Measurements from ENCODE around the gene NCAPD3.
A peak's percentile ranks its signal among the peaks of the same experiment; 100 is the strongest.
"Not testable (repeated sequence)": the region's sequence is repeated elsewhere in the genome, so short reads cannot be mapped to it uniquely, and the experiment has no call there.

Gene NCAPD3

GRCh38 chr11:134223121-134223520 is 646 bp downstream of the NCAPD3 start:
- peak; percentile 3 for DNase-seq

- DNase-seq: no peak
These were observed 7.0 kb downstream of the NCAPD3 start for GRCh38 chr11:134216816-134217215.

DNA sequence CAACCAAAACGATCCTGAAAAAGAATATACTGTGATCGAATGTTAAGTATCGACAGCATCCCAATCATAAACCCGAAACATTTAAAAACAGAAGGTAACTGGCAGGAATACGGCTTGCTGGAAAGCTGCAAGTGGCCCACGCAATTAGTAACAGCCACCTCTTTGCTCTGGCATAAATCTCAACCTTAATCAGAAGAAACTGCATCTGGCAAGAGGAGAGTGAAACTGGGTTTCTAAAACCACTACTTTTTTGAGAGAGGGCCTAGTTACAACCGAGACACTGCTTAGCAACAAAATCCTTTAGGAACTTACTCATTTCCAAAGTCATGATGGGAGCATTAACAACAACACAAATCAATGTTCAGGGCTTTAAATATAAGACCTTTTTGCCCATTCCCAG is 7.9 kb downstream of the NCAPD3 start:
- no peak for DNase-seq

- DNase-seq: peak; percentile 30
These were observed 16.1 kb downstream of the NCAPD3 start for GRCh38 chr11:134207538-134208239.

DNA sequence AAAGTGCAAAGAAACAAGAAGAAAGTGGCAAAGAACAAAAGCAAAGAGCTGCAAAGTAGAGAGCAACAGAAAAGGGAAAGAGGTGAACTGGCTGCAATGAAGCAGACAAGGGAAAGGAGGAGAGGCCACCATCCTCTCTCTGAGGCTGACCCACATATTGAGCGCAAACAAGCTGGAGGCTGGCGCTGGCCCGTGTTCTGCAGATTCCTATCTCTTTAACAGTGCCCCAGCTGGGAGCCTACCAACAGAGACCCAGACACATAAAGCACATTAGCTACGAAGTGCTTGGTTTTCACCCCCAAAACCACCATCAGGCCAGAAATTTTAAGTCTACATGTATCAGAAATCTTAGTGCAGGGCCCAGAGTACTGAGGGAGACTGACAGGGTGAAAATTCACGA is 17.6 kb downstream of the NCAPD3 start:
- DNase-seq: no peak

DNA sequence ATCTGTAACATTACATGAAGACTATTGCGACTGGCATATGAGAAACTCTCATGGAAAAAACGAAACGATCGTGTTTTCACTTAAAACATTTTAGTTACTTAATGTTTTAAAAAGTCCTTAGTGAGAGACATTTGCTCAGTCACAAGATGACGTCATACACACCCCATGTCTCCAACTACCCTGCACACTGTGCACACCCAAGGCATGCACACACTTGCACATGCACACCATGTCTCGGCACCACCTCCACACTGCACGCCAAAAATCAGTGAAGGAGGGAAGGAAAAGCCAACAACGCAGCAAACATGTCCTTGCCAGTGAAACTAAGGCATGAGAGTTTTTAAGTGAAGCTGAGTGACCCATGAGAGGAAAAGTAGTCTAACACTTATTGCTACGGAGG is 18.0 kb downstream of the NCAPD3 start:
- no peak for DNase-seq

- no peak for DNase-seq
These were observed 21.1 kb downstream of the NCAPD3 start for GRCh38 chr11:134202661-134203060.

DNA sequence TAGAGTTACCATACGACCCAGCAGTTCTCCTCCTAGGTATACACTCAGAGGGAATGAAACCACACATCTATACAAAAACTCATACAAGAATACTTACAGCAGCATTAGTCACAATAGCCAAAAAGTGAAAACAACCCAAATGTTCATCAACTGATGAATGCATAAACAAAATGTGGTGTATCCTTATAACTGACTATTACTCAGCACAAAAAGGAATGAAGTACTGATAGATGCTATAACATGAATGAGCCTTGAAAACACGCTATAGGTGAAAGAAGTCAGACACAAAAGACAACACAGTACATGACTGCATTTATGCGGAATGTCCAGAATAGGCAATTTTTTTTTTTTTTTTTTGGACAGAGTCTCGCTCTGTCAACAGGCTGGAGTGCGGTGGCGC is 23.1 kb downstream of the NCAPD3 start:
- no peak for DNase-seq

GRCh38 chr11:134199531-134199930 is 24.2 kb downstream of the NCAPD3 start:
- DNase-seq: no peak

DNA sequence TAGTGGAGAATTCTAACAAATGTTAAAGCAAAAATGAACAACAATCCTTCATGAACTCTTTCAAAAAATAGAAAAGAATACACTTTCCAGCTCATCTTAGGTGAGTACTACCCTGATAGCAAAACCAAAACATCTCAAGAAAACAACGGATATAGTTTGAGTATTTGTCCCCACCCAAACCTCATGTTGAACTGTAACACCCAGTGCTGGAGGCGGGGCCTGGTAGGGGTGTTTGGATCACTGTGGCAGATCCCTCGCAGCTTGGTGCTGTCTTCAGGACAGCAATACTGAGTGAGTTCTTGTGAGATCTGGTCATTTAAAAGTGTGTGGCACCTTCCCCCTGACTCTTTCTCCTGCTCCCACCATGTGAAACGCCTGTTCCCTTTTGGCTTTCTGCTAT is 27.0 kb downstream of the NCAPD3 start:
- no peak for DNase-seq

GRCh38 chr11:134188092-134188491 is 35.7 kb downstream of the NCAPD3 start:
- DNase-seq: not testable (repeated sequence)

- no peak for DNase-seq
These were observed 42.1 kb downstream of the NCAPD3 start for GRCh38 chr11:134181707-134182106.

- DNase-seq: no peak
These were observed 45.6 kb downstream of the NCAPD3 start for GRCh38 chr11:134178032-134178674.

- no peak for DNase-seq
These were observed 47.5 kb downstream of the NCAPD3 start for GRCh38 chr11:134176284-134176683.

DNA sequence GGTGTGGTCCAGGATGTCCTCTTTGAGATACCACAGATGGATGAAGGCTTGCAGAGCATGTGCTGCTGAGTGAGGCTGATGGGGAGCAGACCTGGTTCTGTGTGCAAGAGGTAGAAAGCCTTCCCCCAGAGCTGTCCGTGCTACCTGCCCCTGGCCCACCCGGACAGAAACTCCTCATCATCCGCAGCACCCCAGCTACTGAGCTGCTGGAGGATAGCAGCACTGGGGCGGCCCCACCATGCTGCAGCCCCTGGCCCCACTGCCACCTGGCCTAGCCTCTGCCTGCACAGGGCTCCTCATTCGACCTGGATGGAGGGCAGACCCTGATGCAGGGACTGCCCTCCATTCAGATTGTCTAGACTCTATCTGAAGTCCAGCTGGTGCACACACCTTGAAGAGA is 50.5 kb downstream of the NCAPD3 start:
- DNase-seq: no peak

GRCh38 chr11:134171951-134172350 is 51.8 kb downstream of the NCAPD3 start:
- no peak for DNase-seq

DNA sequence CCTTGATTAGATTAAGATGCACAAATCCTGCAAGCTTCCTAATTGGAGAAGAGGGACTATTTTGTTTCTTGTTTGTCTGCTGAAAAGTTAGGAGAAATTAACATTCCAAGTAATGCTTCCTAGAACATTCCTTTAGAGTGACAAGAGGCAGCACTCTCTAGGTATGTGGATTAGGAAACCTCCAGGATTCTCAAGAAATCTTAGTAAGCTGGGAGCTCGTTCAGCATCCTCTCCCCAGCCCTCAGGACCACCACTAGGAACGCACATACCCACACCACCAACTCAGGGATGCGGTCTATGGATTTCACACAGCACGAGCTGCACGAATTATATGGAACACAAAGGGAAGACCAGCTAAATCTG is 52.9 kb downstream of the NCAPD3 start:
- no peak for DNase-seq

DNA sequence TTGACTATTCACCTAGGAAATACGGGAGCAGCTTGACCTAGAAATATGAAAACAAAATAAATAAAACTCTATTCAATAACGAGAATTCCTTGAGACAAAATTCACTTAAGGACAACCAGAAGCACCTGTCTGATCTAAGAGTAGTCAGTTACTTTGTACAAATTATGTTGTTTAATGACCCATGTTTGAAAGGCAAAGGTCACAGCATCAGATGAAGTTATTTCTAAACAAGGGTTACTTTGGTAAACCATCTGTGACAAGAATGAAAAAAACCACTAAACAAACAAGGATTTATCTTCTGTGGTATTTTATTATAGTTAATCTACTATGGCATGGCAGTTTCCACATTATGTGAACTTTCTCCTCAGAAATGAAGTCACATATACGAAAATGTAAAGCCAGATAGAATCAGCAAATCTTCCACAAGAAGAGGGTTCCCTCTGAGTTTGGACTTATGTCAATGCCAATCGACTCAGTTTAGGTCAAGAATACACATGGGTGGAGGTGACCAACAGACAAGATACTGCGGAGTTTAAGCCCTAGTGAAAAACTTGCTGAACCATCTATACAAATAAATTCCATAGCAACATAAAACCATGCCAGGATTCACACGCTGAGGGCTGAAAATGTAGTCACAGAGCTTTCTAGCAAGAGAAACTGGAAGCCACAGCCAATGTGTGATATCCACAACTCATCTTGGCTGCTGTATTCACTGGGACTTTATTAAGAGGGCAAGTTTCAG is 53.4 kb downstream of the NCAPD3 start:
- no peak for DNase-seq

DNA sequence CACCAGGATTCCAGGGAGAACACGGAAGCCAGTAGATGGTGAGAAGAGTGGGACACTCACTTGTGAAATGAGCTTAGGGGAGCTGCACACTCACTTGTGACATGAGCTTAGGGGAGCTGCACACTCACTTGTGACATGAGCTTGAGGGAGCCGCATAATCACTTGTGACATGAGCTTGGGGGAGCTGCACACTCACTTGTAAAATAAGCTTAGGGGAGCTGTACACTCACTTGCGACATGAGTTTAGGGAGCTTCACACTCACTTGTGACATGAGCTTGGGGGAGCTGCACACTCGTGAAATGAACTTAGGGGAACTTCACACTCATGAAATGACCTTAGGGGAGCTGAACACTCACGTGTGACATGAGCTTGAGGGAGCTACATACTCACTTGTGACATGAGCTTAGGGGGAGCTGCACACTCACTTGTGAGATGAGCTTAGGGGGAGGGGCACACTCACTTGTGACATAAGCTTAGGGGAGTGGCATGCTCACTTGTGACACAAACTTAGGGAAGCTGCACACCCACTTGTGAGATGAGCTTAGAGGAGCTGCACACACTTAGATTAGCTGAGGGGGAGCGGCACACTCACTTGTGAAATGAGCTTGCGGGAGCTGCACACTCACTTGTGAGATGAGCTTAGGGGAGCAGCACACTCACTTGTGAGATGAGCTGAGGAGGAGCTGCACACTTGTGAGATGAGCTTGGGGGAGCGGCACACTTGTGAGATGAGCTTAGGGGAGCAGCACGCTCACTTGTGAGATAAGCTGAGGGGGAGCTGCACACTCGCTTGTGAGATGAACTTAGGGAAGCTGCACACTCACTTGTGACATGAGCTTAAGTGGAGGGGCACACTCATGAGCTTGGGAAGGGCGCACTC is 59.0 kb downstream of the NCAPD3 start:
- no peak for DNase-seq

GRCh38 chr11:134159652-134160051 is 64.1 kb downstream of the NCAPD3 start:
- DNase-seq: no peak

DNA sequence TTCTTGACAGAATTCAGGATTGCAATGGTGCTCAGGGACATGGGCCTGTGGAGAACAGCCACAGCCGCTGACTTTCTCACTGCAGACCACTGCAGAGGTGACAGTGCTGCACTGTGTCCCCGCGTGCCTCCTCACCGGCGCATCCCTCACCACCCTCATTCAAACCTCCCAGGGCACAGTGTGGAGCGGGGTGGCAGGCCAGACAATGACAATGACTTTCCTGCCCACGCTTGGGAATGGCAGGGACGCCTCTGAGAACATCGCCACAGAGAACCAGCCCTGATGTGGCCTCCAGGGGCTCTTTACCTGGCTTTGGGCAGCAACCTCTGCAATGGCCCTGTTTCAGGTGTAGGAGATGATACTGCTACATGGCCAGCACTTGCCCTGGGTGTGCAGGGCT is 65.7 kb downstream of the NCAPD3 start:
- no peak for DNase-seq

DNA sequence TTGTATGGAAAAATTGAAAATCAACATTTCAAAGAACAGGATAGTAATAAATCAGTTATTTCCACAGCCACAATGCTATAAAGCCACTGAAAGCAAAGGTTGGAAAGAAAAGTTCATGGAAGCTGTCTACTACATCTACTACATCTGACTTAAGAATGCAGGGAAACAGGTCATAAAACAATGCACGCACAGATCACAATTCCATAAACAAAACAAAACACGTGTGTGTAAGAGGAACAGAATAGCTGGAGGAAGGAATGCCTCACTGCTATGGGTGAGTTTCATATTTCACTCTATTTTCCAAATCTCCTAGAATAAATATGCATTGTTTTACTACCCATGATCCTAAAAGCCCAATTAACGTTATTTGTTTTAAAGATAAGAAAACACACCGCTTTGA is 66.3 kb downstream of the NCAPD3 start:
- no peak for DNase-seq

Data from RPMI8226 (cell line).